Amygdala (tissue), 56 donors: ENCODE results near the gene AGPAT1.

ENCODE experiments used
- DNase-seq, 56 donors: peaks; one replicate each; lab custom pipeline; 2025; lab: John Stamatoyannopoulos, UW

Gene AGPAT1

GRCh38 chr6:32174416-32174815, 1.5 kb downstream of the AGPAT1 start:
- no peak for DNase-seq

- no peak for DNase-seq
Measured at GRCh38 chr6:32173051-32173727, 2.7 kb downstream of the AGPAT1 start.

GRCh38 chr6:32171234-32171633, 4.7 kb downstream of the AGPAT1 start:
- DNase-seq: no peak

GRCh38 chr6:32170294-32170693, 5.6 kb downstream of the AGPAT1 start:
- DNase-seq: no peak

- no peak for DNase-seq
Measured at GRCh38 chr6:32168807-32169591, 6.9 kb downstream of the AGPAT1 start.

GRCh38 chr6:32168350-32168749, 7.5 kb downstream of the AGPAT1 start:
- DNase-seq: no peak

- no peak for DNase-seq
Measured at GRCh38 chr6:32167761-32168262, 8.1 kb downstream of the AGPAT1 start.

- DNase-seq: no peak
Measured at GRCh38 chr6:32167154-32167760, 8.6 kb downstream of the AGPAT1 start.

GRCh38 chr6:32166411-32167061, 9.3 kb downstream of the AGPAT1 start:
- DNase-seq: peak in 1 of 56 donors; percentile 50

GRCh38 chr6:32164295-32164694, 11.6 kb downstream of the AGPAT1 start, which contains the start of gene EGFL8:
TSS of gene EGFL8 (plus strand) at chr6:32164595. CDS start at chr6:32166166, 1,571 bp downstream.
- DNase-seq: no peak

GRCh38 chr6:32163559-32164258, 12.2 kb downstream of the AGPAT1 start:
- peak in 10 of 56 donors; percentile 17 to 63 (median 37) for DNase-seq

- no peak for DNase-seq
Measured at GRCh38 chr6:32158052-32158451, 17.8 kb downstream of the AGPAT1 start.

GRCh38 chr6:32156891-32157290, 19.0 kb downstream of the AGPAT1 start:
- no peak for DNase-seq

- DNase-seq: peak in 36 of 56 donors; percentile 34 to 77 (median 56)
Measured at GRCh38 chr6:32154514-32155161, 21.2 kb downstream of the AGPAT1 start.

GRCh38 chr6:32153564-32154513, 22.0 kb downstream of the AGPAT1 start, which contains the start of gene PPT2:
TSS of gene PPT2 (plus strand) at chr6:32154141. CDS start at chr6:32154595, 454 bp downstream.
- peak in 54 of 56 donors; percentile 60 to 93 (median 84) for DNase-seq

- DNase-seq: peak in 13 of 56 donors; percentile 10 to 63 (median 49)
Measured at GRCh38 chr6:32152769-32153563, 22.9 kb downstream of the AGPAT1 start.
